Measurements from ENCODE around the gene NPSR1. TPM values are rescaled to one million over a fixed set of nuclear protein-coding genes. Genes with fewer than 3 reads are reported as not detected.

NPSR1 gene
- polyA plus RNA-seq, 4 donors: 0.14 TPM; not detected in 3

DNA sequence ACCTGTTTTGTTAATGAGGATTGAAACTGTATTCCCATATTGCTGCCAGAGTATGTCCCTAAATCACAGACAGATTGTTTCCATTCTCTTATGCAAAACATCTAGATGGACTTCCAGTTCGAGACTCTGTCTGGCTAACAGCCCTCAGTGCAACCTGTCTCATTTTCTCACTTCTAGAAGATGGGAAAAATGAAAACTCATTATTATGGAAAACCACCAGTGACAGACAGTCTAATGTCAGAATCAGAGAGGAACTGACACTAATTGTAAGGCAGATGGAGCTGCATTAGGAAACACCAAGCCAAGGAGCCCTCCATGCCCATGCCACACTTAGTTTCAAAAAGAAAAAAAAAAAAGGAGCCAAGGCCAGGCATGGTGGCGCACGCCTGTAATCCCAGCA lies 61.6 kb downstream of the NPSR1 start:
- no peak for DNase-seq (ENCODE audit: low read depth in 4 of 4, low spot score in 3 of 4)

DNA sequence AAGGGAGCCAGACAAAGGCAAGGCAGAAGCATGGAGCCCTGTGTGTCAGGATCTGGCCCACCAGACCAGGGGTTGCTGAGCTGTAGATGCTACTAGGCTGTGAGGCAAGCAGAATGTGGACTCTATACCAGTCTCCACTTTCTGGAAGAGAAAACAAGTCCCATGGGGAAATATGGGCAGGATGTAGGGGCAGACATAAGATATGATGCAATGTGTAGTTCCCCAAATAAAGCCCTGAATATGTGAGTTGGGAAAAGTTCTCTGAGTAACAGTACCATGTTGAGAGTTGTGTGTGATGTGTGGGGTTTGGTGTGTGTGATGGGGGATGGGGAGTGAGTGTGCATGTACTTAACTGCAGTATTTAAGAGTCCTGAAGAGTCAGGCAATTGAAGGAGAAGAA lies 62.3 kb downstream of the NPSR1 start:
- no peak for DNase-seq (ENCODE audit: low read depth in 4 of 4, low spot score in 3 of 4)

DNA sequence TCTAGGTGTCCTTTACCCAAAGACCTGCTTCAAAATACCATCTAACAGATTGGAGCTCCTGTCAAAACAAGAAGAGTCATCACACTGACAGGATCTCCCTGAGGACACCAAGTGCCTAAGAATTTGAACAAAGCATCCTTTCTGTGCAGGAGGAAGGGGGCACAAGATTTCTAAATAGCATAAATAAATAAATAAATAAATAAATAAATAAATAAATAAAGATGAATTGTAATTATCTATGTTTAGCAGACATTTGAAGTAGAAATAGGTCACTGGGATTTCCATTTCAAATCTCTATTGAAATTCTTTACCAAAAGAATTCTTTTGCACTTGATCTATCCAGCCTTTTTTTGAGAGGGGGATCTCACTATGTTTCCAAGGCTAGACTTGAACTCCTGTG lies 65.3 kb downstream of the NPSR1 start:
- DNase-seq (ENCODE audit: low read depth in 4 of 4, low spot score in 3 of 4): no peak

DNA sequence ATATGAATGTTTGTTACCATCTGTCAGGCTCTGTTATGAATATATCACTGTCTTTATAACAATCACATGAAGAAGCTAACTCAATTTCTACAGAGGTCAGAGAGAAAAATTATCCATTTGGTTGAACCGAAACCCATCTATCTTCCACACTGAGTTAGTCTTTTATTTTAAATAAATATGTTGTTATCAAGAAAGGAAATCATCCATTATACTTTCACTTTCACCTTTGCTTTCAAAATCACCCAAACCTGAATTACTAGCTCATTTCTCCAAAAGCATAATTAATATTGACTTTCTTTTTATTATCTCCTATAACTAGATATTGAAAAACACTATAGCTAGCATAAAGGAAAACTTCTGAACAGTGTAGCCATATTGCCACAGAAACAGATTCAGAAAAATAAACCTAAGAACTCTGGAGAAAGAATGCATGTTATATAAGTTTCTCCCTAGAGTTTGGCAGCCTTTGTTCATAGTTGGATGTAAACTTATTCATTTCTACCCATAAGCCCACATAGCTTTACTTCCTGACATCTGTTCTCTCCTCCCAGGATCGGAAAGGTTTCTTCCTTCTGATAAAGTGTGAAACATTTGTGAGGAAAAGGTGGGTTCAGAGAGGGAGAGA lies 66.0 kb downstream of the NPSR1 start:
- DNase-seq (ENCODE audit: low read depth in 4 of 4, low spot score in 3 of 4): no peak

DNA sequence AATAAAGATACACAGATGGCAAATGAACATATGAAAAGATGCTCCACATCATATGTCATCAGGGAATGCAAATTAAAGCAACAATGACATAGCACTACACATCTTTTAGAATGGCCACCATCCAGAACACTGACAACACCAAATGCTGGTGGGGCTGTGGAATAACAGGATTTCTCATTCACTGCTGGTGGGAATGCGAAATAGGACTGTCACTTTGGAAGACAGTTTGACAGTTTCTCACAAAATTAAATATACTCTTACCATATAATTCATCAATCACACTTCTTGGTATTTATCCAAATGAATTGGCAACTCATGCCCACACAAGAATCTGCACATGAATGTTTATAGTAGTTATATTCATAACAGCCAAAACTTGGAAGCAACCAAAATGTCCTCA lies 68.2 kb downstream of the NPSR1 start:
- no peak for DNase-seq (ENCODE audit: low read depth in 4 of 4, low spot score in 3 of 4)

DNA sequence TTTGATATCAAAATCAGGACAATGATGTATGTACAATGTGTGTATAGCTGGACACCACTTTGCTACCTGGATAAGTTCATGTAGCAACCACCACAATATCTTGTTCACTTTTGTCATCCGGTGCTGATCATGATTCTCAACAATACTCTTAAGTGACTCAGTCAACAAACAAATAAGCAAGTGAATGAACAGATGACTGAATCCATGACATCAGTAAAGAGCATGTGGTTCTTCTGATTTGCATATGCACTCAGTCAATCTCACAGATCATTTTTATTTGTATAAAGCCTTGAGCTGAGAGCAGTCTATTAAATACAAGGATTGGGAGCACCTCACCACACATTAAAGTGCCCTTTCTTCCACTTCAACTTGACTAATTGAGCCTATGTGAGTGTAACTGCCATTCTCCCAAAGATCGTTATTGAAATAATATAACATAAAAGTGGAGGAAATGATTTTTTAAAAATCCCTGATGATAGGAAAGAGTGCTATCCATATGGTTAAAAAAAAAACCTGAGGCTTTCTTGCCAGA lies 69.5 kb downstream of the NPSR1 start:
- no peak for DNase-seq (ENCODE audit: low read depth in 4 of 4, low spot score in 3 of 4)

DNA sequence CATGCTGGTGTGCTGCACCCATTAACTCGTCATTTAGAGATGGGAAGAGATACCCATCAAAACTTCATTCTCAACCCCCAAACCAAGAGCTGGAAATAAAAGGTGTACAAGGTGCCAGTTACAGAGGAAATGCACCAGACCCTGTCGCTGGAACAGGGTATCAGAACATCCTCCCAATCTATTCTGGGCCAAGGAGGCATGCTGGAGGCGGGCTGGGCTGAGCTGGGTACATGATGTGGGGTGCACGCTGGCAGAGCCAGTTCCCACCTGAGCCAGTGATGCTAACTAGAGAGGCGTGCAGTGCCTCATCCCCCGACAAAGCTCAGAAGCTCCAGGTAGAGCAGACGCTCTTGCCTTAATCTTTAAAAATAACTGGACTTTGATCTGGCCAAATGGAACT lies 70.1 kb downstream of the NPSR1 start:
- no peak for DNase-seq (ENCODE audit: low read depth in 4 of 4, low spot score in 3 of 4)

DNA sequence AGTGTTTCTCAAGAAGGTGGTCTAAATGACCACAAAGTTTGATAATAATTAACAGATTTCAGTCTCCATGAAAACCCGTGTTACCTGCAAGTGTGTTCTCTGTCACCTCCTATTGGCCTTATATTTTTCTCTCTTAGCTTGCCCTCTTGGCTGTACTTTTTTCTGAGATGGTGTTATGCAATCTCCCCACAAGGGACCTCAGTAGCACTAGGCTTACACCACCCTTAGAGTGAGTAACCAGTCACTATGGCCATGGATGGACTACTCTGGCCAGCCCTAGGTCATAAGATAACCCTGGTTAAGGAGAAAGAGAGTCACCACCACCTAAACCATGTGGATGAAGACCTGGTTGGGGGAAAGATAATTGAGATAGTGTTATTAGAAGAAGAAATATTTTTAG lies 76.8 kb downstream of the NPSR1 start:
- no peak for DNase-seq (ENCODE audit: low read depth in 4 of 4, low spot score in 3 of 4)

DNA sequence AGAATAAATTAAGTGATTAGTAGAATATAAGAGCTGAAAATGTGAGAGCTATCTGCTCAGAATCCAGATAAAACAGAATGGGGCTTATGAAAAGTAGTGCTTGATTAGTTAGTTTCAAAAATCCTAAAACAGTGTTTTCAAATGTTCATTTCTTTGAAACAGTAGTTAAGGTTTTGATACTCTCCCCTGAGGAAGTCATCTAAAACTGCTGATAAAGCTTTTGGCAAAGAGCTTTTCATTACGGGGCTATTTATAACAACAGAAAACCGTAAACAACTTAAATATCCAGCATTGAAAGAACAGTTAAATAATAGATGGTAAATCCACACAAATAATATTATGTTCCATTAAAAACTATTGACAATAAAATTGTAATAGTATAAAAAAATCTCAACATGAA lies 77.5 kb downstream of the NPSR1 start:
- DNase-seq (ENCODE audit: low read depth in 4 of 4, low spot score in 3 of 4): no peak

DNA sequence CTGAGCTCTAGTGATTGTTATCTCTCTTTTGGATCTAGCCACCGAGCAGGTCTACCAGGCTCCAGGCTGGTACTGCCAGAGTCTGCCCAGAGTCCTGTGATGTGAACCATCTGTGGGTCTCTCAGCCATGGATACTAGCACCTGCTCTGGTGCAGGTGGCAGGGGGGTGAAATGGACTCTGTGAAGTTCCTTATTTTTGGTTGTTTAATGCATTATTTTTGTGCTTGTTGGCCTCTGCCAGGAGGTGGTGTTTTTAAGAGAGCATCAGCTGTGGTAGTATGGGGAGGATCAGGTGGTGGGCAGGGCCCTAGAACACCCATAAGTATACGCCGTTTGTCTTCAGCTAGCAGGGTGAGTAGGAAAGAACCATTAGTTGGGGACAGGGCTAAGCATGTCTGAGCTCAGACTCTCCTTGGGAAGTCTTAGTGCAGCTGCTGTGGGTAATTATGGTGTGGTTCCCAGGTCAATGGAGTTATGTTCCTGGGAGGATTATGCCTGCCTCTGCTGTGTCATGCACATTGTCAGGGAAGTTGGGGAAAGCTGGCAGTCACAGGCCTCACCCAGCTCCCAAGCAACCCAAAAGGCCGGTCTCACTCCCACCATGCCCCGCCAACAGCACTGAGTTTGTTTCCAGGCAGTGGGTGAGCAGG lies 81.8 kb downstream of the NPSR1 start:
- no peak for DNase-seq (ENCODE audit: low read depth in 4 of 4, low spot score in 3 of 4)

DNA sequence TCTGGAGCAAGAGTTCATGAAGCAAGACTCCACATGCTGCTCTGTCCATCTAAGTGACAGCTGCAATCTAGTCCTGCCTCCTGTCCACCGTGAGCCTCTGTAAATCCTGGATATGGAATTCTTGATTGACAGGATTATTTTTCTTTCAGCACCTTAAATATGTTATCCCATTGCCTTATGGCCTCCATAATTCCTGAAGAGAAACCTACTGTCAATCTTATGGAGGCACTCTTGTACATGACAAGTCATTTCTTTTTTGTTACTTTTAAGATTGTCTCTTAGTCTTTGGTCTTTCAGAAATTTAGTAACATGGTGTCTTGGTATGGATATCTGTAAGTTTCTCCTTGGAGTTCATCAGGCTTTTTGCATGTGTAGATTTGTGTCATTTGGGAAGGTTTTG lies 82.8 kb downstream of the NPSR1 start:
- DNase-seq (ENCODE audit: low read depth in 4 of 4, low spot score in 3 of 4): no peak

DNA sequence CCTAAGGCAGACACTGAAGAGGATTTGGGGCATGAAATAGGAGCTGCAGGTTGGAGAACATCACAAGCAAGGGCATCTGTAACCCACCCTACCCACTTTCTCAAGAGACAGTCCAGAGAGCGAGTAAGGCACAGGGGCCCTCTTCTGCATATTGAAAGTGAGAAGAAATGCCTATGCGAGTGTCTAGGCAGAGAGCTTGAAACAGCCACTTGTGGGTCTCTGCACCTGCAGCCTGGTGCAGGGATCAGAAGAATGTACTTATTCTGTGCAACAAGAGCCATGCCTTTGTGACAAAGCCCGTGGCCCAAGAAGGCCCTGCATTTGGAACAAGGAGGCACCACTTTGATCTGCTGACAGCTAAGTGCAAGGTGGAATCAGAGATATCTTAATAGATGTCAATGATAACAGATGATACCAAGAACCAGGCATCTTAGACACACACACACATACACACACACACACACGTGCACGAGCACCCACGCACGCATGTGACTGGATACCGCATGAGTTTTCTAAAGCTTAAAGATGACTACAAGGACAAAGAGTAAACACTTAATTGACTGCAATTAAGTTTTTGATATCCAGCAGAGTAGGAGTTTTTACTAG lies 89.3 kb downstream of the NPSR1 start:
- no peak for DNase-seq (ENCODE audit: low read depth in 4 of 4, low spot score in 3 of 4)

DNA sequence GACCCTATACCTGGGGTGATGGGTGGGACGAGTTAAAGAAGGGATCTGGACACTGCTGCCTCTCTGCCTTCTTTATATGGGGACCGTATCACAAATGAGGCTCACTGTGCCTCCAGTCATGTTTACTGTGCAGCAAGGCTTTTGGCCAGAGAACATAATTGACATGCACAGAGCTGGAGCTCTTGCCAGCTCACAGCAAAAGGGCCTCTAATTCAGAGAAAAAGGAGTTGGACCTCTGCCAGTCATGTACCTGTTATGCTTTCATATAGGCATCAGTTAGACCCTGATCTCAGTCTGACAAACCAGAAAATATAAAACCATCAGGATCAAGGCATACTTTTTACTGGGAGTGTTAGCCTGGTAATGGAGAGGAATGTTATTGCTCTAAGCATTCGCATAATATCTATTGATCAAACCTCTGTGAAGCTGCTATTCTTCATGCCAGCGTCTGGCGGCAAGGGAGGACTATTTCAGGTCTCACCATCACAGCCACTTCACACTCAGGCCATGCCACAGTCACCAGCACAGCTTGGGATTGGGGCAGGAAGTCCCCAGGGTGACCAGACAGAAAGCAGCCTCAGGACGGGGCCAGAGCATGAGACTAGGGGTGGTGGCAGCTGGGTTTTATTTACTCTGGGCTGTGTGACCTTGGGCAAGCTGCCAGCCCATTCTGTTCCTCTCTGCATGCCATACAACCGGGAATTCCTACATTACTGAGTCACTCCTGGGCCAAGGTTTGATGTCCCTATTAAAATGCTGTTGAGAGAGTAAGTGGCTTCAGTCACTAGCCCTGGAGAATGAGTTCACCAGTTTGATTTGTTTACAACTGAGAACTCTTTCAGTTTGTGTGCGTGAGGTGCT lies 90.1 kb downstream of the NPSR1 start:
- no peak for DNase-seq (ENCODE audit: low read depth in 4 of 4, low spot score in 3 of 4)

DNA sequence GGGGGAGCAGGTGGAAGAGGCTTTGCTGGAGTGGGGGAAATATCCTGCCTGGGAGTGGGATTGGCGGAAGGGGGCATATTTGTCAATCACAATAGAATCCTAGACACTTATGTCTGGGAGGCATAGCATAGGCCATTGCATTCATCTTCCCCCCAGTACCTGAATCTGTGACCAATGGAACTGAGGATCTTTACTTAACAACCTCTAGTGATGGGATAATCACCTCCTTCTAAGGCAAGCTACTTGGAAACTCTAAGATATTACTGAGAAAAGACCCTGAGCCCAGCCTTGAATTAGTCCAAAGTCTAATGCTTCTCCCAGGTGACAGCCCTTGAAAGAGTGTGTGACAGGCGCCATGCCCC lies 90.7 kb downstream of the NPSR1 start:
- DNase-seq (ENCODE audit: low read depth in 4 of 4, low spot score in 3 of 4): no peak

DNA sequence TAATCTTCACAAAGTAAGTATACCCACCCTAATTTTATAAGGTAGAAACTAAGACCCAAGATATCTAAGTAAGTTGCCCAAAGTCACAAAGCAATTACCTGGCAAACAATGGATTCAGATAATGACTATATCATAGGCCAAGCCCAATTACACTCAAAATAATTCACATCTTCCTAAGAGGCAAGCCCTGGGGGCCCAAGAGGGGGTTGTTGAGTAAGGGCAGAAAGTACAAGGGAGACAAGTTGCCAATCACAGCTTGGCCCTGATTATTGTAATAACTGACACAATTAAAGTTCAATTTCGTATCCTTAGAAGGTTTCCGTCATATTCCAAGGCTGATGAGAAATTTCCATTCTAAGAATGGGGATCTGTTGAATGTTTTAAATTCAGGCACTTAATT lies 91.4 kb downstream of the NPSR1 start:
- no peak for DNase-seq (ENCODE audit: low read depth in 4 of 4, low spot score in 3 of 4)

DNA sequence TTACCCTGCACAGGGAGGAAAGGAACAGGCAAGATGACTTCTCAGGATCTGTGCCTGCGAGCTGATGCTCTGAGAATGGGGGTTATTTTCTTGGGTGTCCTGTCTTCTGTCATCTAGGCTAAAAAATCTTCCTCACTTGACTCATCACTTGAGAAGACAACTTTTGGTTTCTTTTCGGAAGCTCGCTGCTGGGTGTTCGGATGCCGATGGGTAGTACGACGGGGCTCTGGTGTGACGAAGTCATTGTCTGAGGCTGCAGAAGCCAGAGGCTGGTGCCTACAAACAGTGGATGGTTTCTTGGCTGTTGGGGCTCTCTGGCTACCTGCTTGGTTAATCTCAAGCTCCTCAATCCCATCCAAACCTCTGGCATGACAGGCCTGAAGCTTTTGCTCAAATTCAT lies 92.2 kb downstream of the NPSR1 start:
- no peak for DNase-seq (ENCODE audit: low read depth in 4 of 4, low spot score in 3 of 4)

DNA sequence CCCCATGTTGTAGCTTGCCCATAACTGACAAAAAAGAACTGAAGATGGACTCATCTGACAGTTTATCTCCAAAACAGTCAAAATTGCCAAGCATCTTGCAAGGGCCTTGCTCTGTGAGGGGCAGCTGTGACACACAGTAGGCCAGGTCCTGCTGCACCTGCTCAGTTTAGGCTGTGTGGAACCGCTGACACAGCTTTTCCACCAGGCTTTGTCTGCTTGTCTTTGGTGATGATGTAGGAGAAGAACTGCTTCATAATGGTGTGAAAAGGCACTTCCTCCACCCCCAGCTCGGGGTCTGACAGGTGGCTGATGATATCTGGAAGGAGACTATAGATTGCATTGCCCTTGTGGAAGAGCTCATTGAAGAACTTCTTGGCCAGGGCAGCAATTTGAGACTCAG lies 92.6 kb downstream of the NPSR1 start:
- DNase-seq (ENCODE audit: low read depth in 4 of 4, low spot score in 3 of 4): no peak

DNA sequence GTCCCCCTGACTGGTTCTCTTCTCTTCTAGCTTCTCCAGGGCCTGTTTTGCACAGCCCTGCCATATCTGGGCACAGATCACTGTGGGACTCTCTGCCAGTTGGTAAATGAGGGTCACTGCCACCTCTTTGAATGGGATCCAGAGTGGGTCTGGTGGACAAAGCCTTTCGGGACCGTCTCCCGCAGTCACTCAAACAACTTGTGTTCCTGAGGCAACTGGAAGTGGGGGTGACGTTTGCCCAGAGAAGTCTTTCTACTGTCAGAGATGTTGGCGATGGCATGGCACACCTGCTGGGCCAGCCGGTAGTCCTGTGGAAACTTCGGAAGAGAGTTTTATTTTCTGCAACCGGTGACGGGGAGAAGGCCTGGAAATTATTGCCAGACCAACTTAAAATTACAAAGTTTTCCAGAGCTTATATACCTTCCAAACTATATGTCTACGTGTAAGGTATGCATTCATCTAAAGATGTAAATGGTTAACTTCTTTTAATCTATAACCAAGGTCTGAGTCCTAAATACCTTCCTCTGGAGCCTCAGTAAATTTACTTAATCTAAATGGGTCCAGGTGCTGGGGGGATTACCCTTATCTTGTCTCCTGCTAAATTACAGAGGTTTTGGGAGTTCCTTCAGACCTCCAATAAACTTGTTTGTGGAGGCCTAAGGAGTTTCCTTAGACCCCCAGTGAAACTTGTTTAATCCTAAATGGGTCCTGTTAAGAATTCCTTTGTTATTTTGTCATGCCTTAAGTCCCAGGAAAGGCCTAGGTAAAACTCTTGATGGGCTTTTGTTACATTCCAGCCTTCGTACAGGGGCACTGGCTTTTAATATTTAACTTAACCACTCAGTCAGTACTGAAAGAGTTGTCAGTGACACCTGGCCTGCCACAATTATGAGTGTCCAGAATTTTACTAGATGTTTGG lies 94.0 kb downstream of the NPSR1 start:
- DNase-seq (ENCODE audit: low read depth in 4 of 4, low spot score in 3 of 4): no peak

DNA sequence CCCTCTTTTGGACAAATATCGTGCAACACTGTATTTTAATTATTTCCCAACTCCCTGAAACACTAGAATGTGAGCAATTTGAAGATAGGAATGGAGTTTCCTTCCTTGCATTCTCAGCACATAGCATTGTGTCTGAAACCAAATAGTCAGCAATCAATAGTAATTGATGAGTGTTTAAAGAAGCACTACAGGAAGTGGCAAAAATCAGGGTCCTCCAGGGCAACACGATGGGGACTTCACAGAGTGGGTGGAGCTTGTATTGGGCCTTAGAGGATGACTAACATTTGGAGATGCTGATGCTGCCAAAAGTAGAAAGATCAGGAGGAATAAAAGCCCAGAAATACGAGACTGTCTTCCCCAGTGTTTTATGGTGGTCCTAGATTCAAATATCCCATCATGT lies 94.9 kb downstream of the NPSR1 start:
- no peak for DNase-seq (ENCODE audit: low read depth in 4 of 4, low spot score in 3 of 4)

DNA sequence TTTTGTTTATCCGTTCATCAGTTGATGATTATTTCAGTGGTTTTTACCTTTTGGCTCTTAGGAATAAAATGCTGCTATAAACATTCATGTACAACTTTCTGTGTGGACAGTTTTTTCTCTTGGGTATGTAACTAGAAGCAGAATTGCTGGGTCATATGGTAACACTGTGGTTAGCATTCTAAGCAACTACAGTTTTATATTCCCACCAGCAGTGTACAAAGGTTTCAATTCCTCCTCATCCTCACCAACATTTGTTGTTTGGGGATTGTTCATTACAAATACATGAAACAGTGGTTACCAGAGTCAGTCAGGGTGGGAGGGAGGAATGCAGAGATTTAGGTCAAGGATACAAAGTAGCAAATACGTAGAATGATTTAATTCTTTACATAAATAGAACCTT lies 97.0 kb downstream of the NPSR1 start:
- no peak for DNase-seq (ENCODE audit: low read depth in 4 of 4, low spot score in 3 of 4)

All from left renal pelvis (tissue), 4 donors.